ENCODE measurements around the gene SRPRB. TPM values are rescaled to one million over a fixed set of nuclear protein-coding genes. Genes with fewer than 3 reads are reported as not detected.

SRPRB gene
- total RNA-seq, 2 experiments from 2014 or later: 45.9 to 49.6 TPM

- Mint-ChIP-seq H3K9me3 (no peaks in the 10 kb centered on the region), H3K4me3 (no peak overlapping the region), H3K27ac (no peak overlapping the region), H3K27me3 (peaks cover 11% of the 10 kb centered on the region), H3K36me3 (ENCODE audit: low read depth) (no peaks in the 10 kb centered on the region), H3K4me1 (no peaks in the 10 kb centered on the region)
- CTCF ChIA-PET: interaction anchor here (0.8 to 1.3 kb wide), 2 partner anchors 15 to 17 kb away, joined by 3 to 4 read pairs; no protein-coding TSS in a partner anchor
- DNase-seq: no peak
- POLR2A ChIA-PET: no interaction called here
These were observed 44.4 kb downstream of the SRPRB start for GRCh38 chr3:133850034-133850433.

GRCh38 chr3:133851266-133851906 is 45.8 kb downstream of the SRPRB start:
- CTCF ChIA-PET: interaction anchor here (1.3 to 1.4 kb wide), 2 partner anchors 13 to 16 kb away, joined by 3 to 4 read pairs; no protein-coding TSS in a partner anchor
- no peaks in the 10 kb centered on the region for H3K4me1 Mint-ChIP-seq
- DNase-seq: no peak
- H3K4me3 Mint-ChIP-seq: no peak overlapping the region
- no peaks in the 10 kb centered on the region for H3K9me3 Mint-ChIP-seq
- POLR2A ChIA-PET: no interaction called here
- H3K27ac Mint-ChIP-seq: no peak overlapping the region
- H3K36me3 Mint-ChIP-seq (ENCODE audit: low read depth): no peaks in the 10 kb centered on the region
- peaks cover 10% of the 10 kb centered on the region for H3K27me3 Mint-ChIP-seq

- no peak for DNase-seq
- Mint-ChIP-seq H3K27ac (no peak overlapping the region), H3K36me3 (ENCODE audit: low read depth) (no peaks in the 10 kb centered on the region), H3K27me3 (peaks cover 9% of the 10 kb centered on the region), H3K4me1 (no peaks in the 10 kb centered on the region), H3K4me3 (no peak overlapping the region), H3K9me3 (no peaks in the 10 kb centered on the region)
- ChIA-PET CTCF (interaction anchor here (1.4 kb wide), 1 partner anchor 16 kb away, joined by 3 read pairs; no protein-coding TSS in a partner anchor), POLR2A (no interaction called here)
These were observed 46.3 kb downstream of the SRPRB start for GRCh38 chr3:133851931-133852330.

GRCh38 chr3:133853063-133853924 is 47.7 kb downstream of the SRPRB start:
- Mint-ChIP-seq H3K27ac (no peak overlapping the region), H3K9me3 (no peaks in the 10 kb centered on the region), H3K4me1 (peaks cover 7% of the 10 kb centered on the region), H3K27me3 (no peaks in the 10 kb centered on the region), H3K36me3 (ENCODE audit: low read depth) (no peaks in the 10 kb centered on the region), H3K4me3 (no peak overlapping the region)
- DNase-seq: no peak
- CTCF ChIA-PET: interaction anchor here (1.1 to 1.3 kb wide), 2 partner anchors 12 to 36 kb away, joined by 3 to 4 read pairs; no protein-coding TSS in a partner anchor
- POLR2A ChIA-PET: no interaction called here

GRCh38 chr3:133853925-133854227 is 48.3 kb downstream of the SRPRB start:
- Mint-ChIP-seq H3K27me3 (no peaks in the 10 kb centered on the region), H3K27ac (no peak overlapping the region), H3K36me3 (ENCODE audit: low read depth) (no peaks in the 10 kb centered on the region), H3K9me3 (no peaks in the 10 kb centered on the region), H3K4me3 (no peak overlapping the region), H3K4me1 (peaks cover 7% of the 10 kb centered on the region)
- POLR2A ChIA-PET: no interaction called here
- CTCF ChIA-PET: interaction anchor here (1.1 kb wide), 1 partner anchor 12 kb away, joined by 3 read pairs; no protein-coding TSS in a partner anchor
- no peak for DNase-seq

GRCh38 chr3:133854264-133855001 is 48.8 kb downstream of the SRPRB start:
- ChIA-PET CTCF (interaction anchor here (1.1 kb wide), 1 partner anchor 11 kb away, joined by 3 read pairs; no protein-coding TSS in a partner anchor), POLR2A (no interaction called here)
- H3K27me3 Mint-ChIP-seq: no peaks in the 10 kb centered on the region
- H3K4me3 Mint-ChIP-seq: no peak overlapping the region
- DNase-seq: no peak
- no peak overlapping the region for H3K27ac Mint-ChIP-seq
- H3K4me1 Mint-ChIP-seq: peaks cover 7% of the 10 kb centered on the region
- no peaks in the 10 kb centered on the region for H3K9me3 Mint-ChIP-seq
- H3K36me3 Mint-ChIP-seq (ENCODE audit: low read depth): no peaks in the 10 kb centered on the region

- Mint-ChIP-seq H3K27me3 (no peaks in the 10 kb centered on the region), H3K4me1 (peaks cover 7% of the 10 kb centered on the region), H3K4me3 (no peak overlapping the region), H3K9me3 (no peaks in the 10 kb centered on the region), H3K36me3 (ENCODE audit: low read depth) (no peaks in the 10 kb centered on the region), H3K27ac (no peak overlapping the region)
- no peak for DNase-seq
- ChIA-PET POLR2A (no interaction called here), CTCF (no interaction called here)
These were observed 49.4 kb downstream of the SRPRB start for GRCh38 chr3:133855002-133855370.

- DNase-seq: no peak
- Mint-ChIP-seq H3K4me1 (peaks cover 7% of the 10 kb centered on the region), H3K9me3 (no peaks in the 10 kb centered on the region), H3K27me3 (no peaks in the 10 kb centered on the region), H3K4me3 (no peak overlapping the region), H3K36me3 (ENCODE audit: low read depth) (no peaks in the 10 kb centered on the region), H3K27ac (no peak overlapping the region)
- CTCF ChIA-PET: no interaction called here
- POLR2A ChIA-PET: no interaction called here
These were observed 50.2 kb downstream of the SRPRB start for GRCh38 chr3:133855772-133856171.

GRCh38 chr3:133856316-133856715 is 50.7 kb downstream of the SRPRB start:
- DNase-seq: no peak

GRCh38 chr3:133857767-133858166 is 52.2 kb downstream of the SRPRB start:
- CTCF ChIA-PET: interaction anchor here (1.4 kb wide), 1 partner anchor 10 kb away, joined by 3 read pairs; no protein-coding TSS in a partner anchor
- Mint-ChIP-seq H3K4me3 (no peak overlapping the region), H3K27ac (no peak overlapping the region), H3K27me3 (no peaks in the 10 kb centered on the region), H3K9me3 (no peaks in the 10 kb centered on the region), H3K4me1 (peaks cover 7% of the 10 kb centered on the region), H3K36me3 (ENCODE audit: low read depth) (no peaks in the 10 kb centered on the region)
- POLR2A ChIA-PET: no interaction called here
- no peak for DNase-seq

More at GRCh38 chr3:133856316-133856715, 50.7 kb downstream of the SRPRB start:
- H3K4me1 Mint-ChIP-seq: peaks cover 7% of the 10 kb centered on the region
- H3K27me3 Mint-ChIP-seq: no peaks in the 10 kb centered on the region
- H3K27ac Mint-ChIP-seq: no peak overlapping the region
- H3K9me3 Mint-ChIP-seq: no peaks in the 10 kb centered on the region
- ChIA-PET POLR2A (no interaction called here), CTCF (interaction anchor here (1.0 to 1.4 kb wide), 2 partner anchors 12 to 23 kb away, joined by 3 read pairs; no protein-coding TSS in a partner anchor)
- no peaks in the 10 kb centered on the region for H3K36me3 Mint-ChIP-seq (ENCODE audit: low read depth)
- H3K4me3 Mint-ChIP-seq: no peak overlapping the region

- Mint-ChIP-seq H3K27ac (no peak overlapping the region), H3K9me3 (no peaks in the 10 kb centered on the region), H3K36me3 (ENCODE audit: low read depth) (no peaks in the 10 kb centered on the region), H3K4me1 (peaks cover 7% of the 10 kb centered on the region), H3K4me3 (no peak overlapping the region), H3K27me3 (no peaks in the 10 kb centered on the region)
- ChIA-PET POLR2A (no interaction called here), CTCF (no interaction called here)
- DNase-seq: no peak
These were observed 54.0 kb downstream of the SRPRB start for GRCh38 chr3:133859381-133860234.

- Mint-ChIP-seq H3K4me1 (peaks cover 7% of the 10 kb centered on the region), H3K4me3 (no peak overlapping the region), H3K9me3 (no peaks in the 10 kb centered on the region), H3K36me3 (ENCODE audit: low read depth) (no peaks in the 10 kb centered on the region), H3K27me3 (no peaks in the 10 kb centered on the region), H3K27ac (no peak overlapping the region)
- DNase-seq: no peak
- ChIA-PET CTCF (no interaction called here), POLR2A (no interaction called here)
These were observed 54.9 kb downstream of the SRPRB start for GRCh38 chr3:133860519-133860918.
